HEK293 (cell line): ENCODE results near the gene SYNM.

ENCODE experiments used
- CTCF ChIA-PET: fragments of 350-600 bp; formaldehyde crosslinking; extraction: SDS; loops from one replicate; lab custom pipeline; 2021; ENCODE audit warnings: antibody characterized with exemption; lab: Yijun Ruan, JAX
- POLR2A ChIA-PET: fragments of 300-600 bp; formaldehyde crosslinking; extraction: SDS; loops from one replicate; lab custom pipeline; 2020; ENCODE audit warnings: antibody characterized with exemption, inconsistent platforms; lab: Yijun Ruan, JAX
- H3K27ac ChIP-seq: fragments of 200-500 bp; sonication (Bioruptor generic); 2 replicates; pipeline ENCODE4 v1.5.1; 2014; ENCODE audit warnings: low read depth, low read length, control low read depth, inconsistent platforms; ENCODE audit errors: extremely low read depth
- H3K36me3 ChIP-seq, 2 experiments: fragments of 200-500 bp in 1 of 2; sonication (Bioruptor generic) in 1 of 2; 1 replicate in 1 of 2; 2 replicates in 1 of 2; pipeline ENCODE4 v1.5.1; 2014 to 2017; ENCODE audit warnings: inconsistent platforms in 2 of 2, low read length in 2 of 2; ENCODE audit not compliant: control insufficient read depth in 2 of 2, insufficient read depth in 1 of 2
- H3K4me1 ChIP-seq: fragments of 200-500 bp; sonication (Bioruptor generic); 2 replicates; pipeline ENCODE4 v1.5.1; 2014; ENCODE audit warnings: mild to moderate bottlenecking, low read length, inconsistent platforms; ENCODE audit not compliant: control insufficient read depth, insufficient read depth
- H3K4me3 ChIP-seq: 2 replicates; pipeline ENCODE4 v1.5.1; 2011; ENCODE audit warnings: low read depth, mild to moderate bottlenecking, control low read depth, low read length, moderate library complexity
- H3K9me3 ChIP-seq: fragments of 200-500 bp; sonication (Bioruptor generic); 2 replicates; pipeline ENCODE4 v1.5.1; 2014; ENCODE audit warnings: low read depth, low read length, inconsistent platforms; ENCODE audit not compliant: control insufficient read depth, insufficient read depth
- OSR2 ChIP-seq: fragments of 450-650 bp; formaldehyde crosslinking; IDR thresholded peaks from 2 replicates; pipeline ENCODE4 v1.5.1; 2016; ENCODE audit warnings: missing biosample characterization, missing genetic modification characterization
- PRDM6 ChIP-seq: fragments of 450-650 bp; formaldehyde crosslinking; IDR thresholded peaks from 2 replicates; pipeline ENCODE4 v1.5.1; 2017; ENCODE audit warnings: missing biosample characterization, missing genetic modification characterization
- ZIC2 ChIP-seq: fragments of 450-650 bp; formaldehyde crosslinking; IDR thresholded peaks from 2 replicates; pipeline ENCODE4 v1.5.1; 2016; ENCODE audit warnings: missing biosample characterization, missing genetic modification characterization
- ZNF169 ChIP-seq: fragments of 450-650 bp; formaldehyde crosslinking; IDR thresholded peaks from 2 replicates; pipeline ENCODE4 v1.5.1; 2016; ENCODE audit warnings: missing biosample characterization, missing genetic modification characterization
- ZNF19 ChIP-seq: fragments of 450-650 bp; formaldehyde crosslinking; IDR thresholded peaks from 2 replicates; pipeline ENCODE4; 2016; ENCODE audit warnings: missing biosample characterization, missing genetic modification characterization, low read depth
- ZNF280C ChIP-seq: fragments of 450-650 bp; formaldehyde crosslinking; IDR thresholded peaks from 2 replicates; pipeline ENCODE4 v1.5.1; 2016; ENCODE audit warnings: missing biosample characterization, missing genetic modification characterization
- ZNF366 ChIP-seq: fragments of 450-650 bp; formaldehyde crosslinking; conservative IDR thresholded peaks from 2 replicates; pipeline ENCODE4 v1.5.1; 2016; ENCODE audit warnings: missing biosample characterization, missing genetic modification characterization
- ZNF600 ChIP-seq: fragments of 450-650 bp; formaldehyde crosslinking; IDR thresholded peaks from 2 replicates; pipeline ENCODE4 v1.5.1; 2016; ENCODE audit warnings: missing biosample characterization, missing genetic modification characterization
- ZNF626 ChIP-seq: fragments of 450-650 bp; sonication (Bioruptor Pico); formaldehyde crosslinking; IDR thresholded peaks from 2 replicates; pipeline ENCODE4 v1.5.1; 2018; ENCODE audit warnings: missing biosample characterization, missing genetic modification characterization, inconsistent platforms
- ZNF629 ChIP-seq: fragments of 450-650 bp; formaldehyde crosslinking; IDR thresholded peaks from 2 replicates; pipeline ENCODE4 v1.5.1; 2017; ENCODE audit warnings: missing biosample characterization, missing genetic modification characterization
- ZNF76 ChIP-seq: fragments of 450-650 bp; formaldehyde crosslinking; IDR thresholded peaks from 2 replicates; pipeline ENCODE4; 2016; ENCODE audit warnings: low read depth, missing biosample characterization, missing genetic modification characterization, borderline replicate concordance
- ZNF791 ChIP-seq: fragments of 450-650 bp; formaldehyde crosslinking; IDR thresholded peaks from 2 replicates; pipeline ENCODE4 v1.5.1; 2016; ENCODE audit warnings: missing biosample characterization, missing genetic modification characterization
- TF ChIP-seq, protein P1 (sequence below): fragments of 450-650 bp; formaldehyde crosslinking; IDR thresholded peaks from 2 replicates; pipeline ENCODE4 v1.5.1; 2016; ENCODE audit warnings: missing biosample characterization, missing genetic modification characterization, low read depth
- TF ChIP-seq, protein P2 (sequence below): fragments of 450-650 bp; formaldehyde crosslinking; IDR thresholded peaks from 2 replicates; pipeline ENCODE4 v1.5.1; 2016; ENCODE audit warnings: missing biosample characterization, missing genetic modification characterization
- TF ChIP-seq, protein P3 (sequence below): fragments of 450-650 bp; formaldehyde crosslinking; IDR thresholded peaks from 2 replicates; pipeline ENCODE4 v1.5.1; 2016; ENCODE audit warnings: missing biosample characterization, missing genetic modification characterization
- TF ChIP-seq, protein P4 (sequence below): fragments of 450-650 bp; formaldehyde crosslinking; IDR thresholded peaks from 2 replicates; pipeline ENCODE4 v1.5.1; 2016; ENCODE audit warnings: missing biosample characterization, missing genetic modification characterization

The SYNM gene

GRCh38 chr15:99135194-99135593 is 30.3 kb downstream of the SYNM start:
- CTCF ChIA-PET: interaction anchor here (0.7 to 1.6 kb wide), 8 partner anchors 9 to 569 kb away, joined by 3 read pairs; no protein-coding TSS in a partner anchor
- no peak overlapping the region for H3K4me3 ChIP-seq
- no peak overlapping the region for H3K27ac ChIP-seq
- H3K9me3 ChIP-seq: no peaks in the 10 kb centered on the region
- no peak for TF ChIP-seq ZNF169 (tag by site-specific recombination)
- TF ChIP-seq, protein P1, sequence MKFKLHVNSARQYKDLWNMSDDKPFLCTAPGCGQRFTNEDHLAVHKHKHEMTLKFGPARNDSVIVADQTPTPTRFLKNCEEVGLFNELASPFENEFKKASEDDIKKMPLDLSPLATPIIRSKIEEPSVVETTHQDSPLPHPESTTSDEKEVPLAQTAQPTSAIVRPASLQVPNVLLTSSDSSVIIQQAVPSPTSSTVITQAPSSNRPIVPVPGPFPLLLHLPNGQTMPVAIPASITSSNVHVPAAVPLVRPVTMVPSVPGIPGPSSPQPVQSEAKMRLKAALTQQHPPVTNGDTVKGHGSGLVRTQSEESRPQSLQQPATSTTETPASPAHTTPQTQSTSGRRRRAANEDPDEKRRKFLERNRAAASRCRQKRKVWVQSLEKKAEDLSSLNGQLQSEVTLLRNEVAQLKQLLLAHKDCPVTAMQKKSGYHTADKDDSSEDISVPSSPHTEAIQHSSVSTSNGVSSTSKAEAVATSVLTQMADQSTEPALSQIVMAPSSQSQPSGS: peak; percentile 87
- peak; percentile 68 for TF ChIP-seq PRDM6
- TF ChIP-seq OSR2 (tag by site-specific recombination): peak; percentile 30; the same call in 1 of the 2 replicates
- TF ChIP-seq ZNF629 (tag by site-specific recombination): peak; percentile 33; the same call in 1 of the 2 replicates
- no peak for TF ChIP-seq ZNF600 (tag by site-specific recombination)
- TF ChIP-seq, all 188 proteins: peak for 4
- H3K36me3 ChIP-seq: peaks cover 4 to 59% of the 10 kb centered on the region in 2 experiments; a peak in 1 of 3 replicates
- H3K4me1 ChIP-seq: peaks cover 10% of the 10 kb centered on the region
- POLR2A ChIA-PET: interaction anchor here (1.3 kb wide), 1 partner anchor 30 kb away, joined by 3 read pairs; the partner anchor contains the start of gene SYNM

DNA sequence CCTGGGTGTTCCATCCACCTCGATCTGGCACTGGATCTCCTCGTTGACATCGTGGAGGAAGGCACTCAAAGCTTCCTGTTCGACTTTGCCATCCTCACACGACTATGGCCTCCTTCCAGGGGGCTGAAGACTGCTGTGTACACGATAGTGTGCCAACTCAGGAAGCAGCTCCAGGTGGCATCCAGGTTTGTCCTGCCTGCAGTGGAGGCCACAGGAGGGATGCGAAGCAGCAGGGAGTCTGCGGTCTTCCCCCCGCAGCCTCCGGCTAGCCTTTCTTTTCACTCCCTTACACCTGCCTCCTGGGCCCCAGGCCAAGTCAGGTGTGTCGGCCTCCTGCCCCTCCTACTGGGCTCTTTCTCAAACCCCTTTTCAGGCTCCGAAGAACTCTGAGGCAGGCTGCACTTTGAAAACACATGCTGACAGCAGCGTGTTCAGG is 32.2 kb downstream of the SYNM start:
- no peak overlapping the region for H3K27ac ChIP-seq
- ChIA-PET CTCF (no interaction called here), POLR2A (no interaction called here)
- peaks cover 4 to 39% of the 10 kb centered on the region in 2 experiments; a peak in 1 of 3 replicates for H3K36me3 ChIP-seq
- H3K4me1 ChIP-seq: peaks cover 10% of the 10 kb centered on the region
- TF ChIP-seq, protein P2, sequence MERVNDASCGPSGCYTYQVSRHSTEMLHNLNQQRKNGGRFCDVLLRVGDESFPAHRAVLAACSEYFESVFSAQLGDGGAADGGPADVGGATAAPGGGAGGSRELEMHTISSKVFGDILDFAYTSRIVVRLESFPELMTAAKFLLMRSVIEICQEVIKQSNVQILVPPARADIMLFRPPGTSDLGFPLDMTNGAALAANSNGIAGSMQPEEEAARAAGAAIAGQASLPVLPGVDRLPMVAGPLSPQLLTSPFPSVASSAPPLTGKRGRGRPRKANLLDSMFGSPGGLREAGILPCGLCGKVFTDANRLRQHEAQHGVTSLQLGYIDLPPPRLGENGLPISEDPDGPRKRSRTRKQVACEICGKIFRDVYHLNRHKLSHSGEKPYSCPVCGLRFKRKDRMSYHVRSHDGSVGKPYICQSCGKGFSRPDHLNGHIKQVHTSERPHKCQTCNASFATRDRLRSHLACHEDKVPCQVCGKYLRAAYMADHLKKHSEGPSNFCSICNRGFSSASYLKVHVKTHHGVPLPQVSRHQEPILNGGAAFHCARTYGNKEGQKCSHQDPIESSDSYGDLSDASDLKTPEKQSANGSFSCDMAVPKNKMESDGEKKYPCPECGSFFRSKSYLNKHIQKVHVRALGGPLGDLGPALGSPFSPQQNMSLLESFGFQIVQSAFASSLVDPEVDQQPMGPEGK: no peak
- TF ChIP-seq, protein P3, sequence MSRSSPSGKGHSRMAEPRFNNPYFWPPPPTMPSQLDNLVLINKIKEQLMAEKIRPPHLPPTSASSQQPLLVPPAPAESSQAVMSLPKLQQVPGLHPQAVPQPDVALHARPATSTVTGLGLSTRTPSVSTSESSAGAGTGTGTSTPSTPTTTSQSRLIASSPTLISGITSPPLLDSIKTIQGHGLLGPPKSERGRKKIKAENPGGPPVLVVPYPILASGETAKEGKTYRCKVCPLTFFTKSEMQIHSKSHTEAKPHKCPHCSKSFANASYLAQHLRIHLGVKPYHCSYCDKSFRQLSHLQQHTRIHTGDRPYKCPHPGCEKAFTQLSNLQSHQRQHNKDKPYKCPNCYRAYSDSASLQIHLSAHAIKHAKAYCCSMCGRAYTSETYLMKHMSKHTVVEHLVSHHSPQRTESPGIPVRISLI (tag by site-specific recombination): no peak
- TF ChIP-seq ZIC2: peak; percentile 85
- H3K9me3 ChIP-seq: no peaks in the 10 kb centered on the region
- no peak overlapping the region for H3K4me3 ChIP-seq

GRCh38 chr15:99137877-99138276 is 33.0 kb downstream of the SYNM start:
- CTCF ChIA-PET: interaction anchor here (1.5 kb wide), 1 partner anchor 38 kb away, joined by 4 read pairs; no protein-coding TSS in a partner anchor
- peaks cover 10% of the 10 kb centered on the region for H3K4me1 ChIP-seq
- no peaks in the 10 kb centered on the region for H3K9me3 ChIP-seq
- no peak for TF ChIP-seq ZNF791 (tag by site-specific recombination)
- no peak for TF ChIP-seq ZNF366 (tag by site-specific recombination)
- no peak for TF ChIP-seq ZNF280C
- TF ChIP-seq ZNF19 (tag by site-specific recombination): no peak
- TF ChIP-seq ZNF626 (tag by site-specific recombination): no peak
- TF ChIP-seq, protein P4, sequence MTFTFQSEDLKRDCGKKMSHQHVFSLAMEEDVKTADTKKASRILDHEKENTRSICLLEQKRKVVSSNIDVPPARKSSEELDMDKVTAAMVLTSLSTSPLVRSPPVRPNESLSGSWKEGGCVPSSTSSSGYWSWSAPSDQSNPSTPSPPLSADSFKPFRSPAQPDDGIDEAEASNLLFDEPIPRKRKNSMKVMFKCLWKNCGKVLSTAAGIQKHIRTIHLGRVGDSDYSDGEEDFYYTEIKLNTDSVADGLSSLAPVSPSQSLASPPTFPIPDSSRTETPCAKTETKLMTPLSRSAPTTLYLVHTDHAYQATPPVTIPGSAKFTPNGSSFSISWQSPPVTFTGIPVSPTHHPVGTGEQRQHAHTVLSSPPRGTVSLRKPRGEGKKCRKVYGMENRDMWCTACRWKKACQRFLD (tag by site-specific recombination): no peak
- TF ChIP-seq ZNF76 (tag by site-specific recombination): no peak
- peaks cover 4 to 32% of the 10 kb centered on the region in 2 experiments; a peak in 1 of 3 replicates for H3K36me3 ChIP-seq
- POLR2A ChIA-PET: interaction anchor here (1.0 to 1.1 kb wide), 2 partner anchors 14 to 20 kb away, joined by 3 read pairs; no protein-coding TSS in a partner anchor
- no peak overlapping the region for H3K27ac ChIP-seq
- no peak overlapping the region for H3K4me3 ChIP-seq
